Glutamatergic neuron (in vitro differentiated cells): ENCODE results near the gene GOLIM4. TPM values are rescaled to one million over a fixed set of nuclear protein-coding genes. Genes with fewer than 3 reads are reported as not detected.

Experiments
- DNase-seq: peaks from one replicate; pipeline ENCODE4 v3.0.0; 2022
- H3K27ac Mint-ChIP-seq: one replicate; pipeline ENCODE4 v1.8.0; 2020; ENCODE audit warnings: mild to moderate bottlenecking, mixed read lengths, inconsistent platforms; ENCODE audit not compliant: unreplicated experiment
- H3K27me3 Mint-ChIP-seq: one replicate; pipeline ENCODE4 v1.8.0; 2020; ENCODE audit warnings: mild to moderate bottlenecking, moderate library complexity, mixed read lengths, inconsistent platforms; ENCODE audit not compliant: unreplicated experiment
- H3K36me3 Mint-ChIP-seq: one replicate; pipeline ENCODE4 v1.8.0; 2020; ENCODE audit warnings: mild to moderate bottlenecking, mixed read lengths, inconsistent platforms; ENCODE audit not compliant: unreplicated experiment
- H3K4me1 Mint-ChIP-seq: one replicate; pipeline ENCODE4 v1.8.0; 2020; ENCODE audit warnings: mild to moderate bottlenecking, low read depth, mixed read lengths, inconsistent platforms; ENCODE audit not compliant: unreplicated experiment
- H3K4me3 Mint-ChIP-seq: one replicate; pipeline ENCODE4 v1.8.0; 2020; ENCODE audit warnings: mild to moderate bottlenecking, mixed read lengths, inconsistent platforms; ENCODE audit not compliant: unreplicated experiment
- H3K9me3 Mint-ChIP-seq: one replicate; pipeline ENCODE4 v1.8.0; 2020; ENCODE audit warnings: mild to moderate bottlenecking, moderate library complexity, mixed read lengths, inconsistent platforms; ENCODE audit not compliant: unreplicated experiment
- CTCF ChIP-seq: fragments of 200-600 bp; sonication (generic); IDR thresholded peaks from one replicate; pipeline ENCODE4 v1.5.0; 2021; ENCODE audit not compliant: partially characterized antibody, unreplicated experiment
- total RNA-seq: library from RNA; stranded (reverse); fragmentation: NEBNext Ultra II Directional; extraction: Animal tissue kit (Norgen Biotek cat#: 25700); gene quantifications from one replicate; pipeline ENCODE4 v1.2.1, GENCODE V29; 2021; ENCODE audit not compliant: unreplicated experiment

GOLIM4 gene
- total RNA-seq, 1 donor from 2014 or later: 31.7 TPM

DNA sequence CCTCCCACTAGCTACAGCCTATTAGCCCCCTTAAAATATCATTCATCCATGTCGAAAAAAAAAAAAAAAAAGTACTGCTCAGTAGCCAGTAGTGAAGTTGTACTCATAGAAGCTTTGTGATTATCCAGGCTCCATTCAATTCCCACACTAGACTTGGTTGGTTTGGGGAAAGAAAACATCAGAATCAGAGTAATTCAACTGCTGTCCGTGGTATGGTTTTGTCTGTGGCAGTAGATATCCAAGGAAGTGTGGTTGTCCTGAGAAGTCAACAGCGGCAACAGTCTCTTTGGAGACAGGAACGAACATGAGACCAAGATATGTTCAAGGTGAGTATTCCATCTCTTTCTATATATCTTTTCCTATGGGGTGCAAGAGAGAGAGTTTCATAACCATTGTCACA, 99.2 kb downstream of the GOLIM4 start:
- Mint-ChIP-seq H3K36me3 (no peaks in the 10 kb centered on the region), H3K27ac (no peak overlapping the region), H3K4me3 (no peak overlapping the region), H3K4me1 (no peaks in the 10 kb centered on the region), H3K9me3 (no peaks in the 10 kb centered on the region), H3K27me3 (no peaks in the 10 kb centered on the region)
- TF ChIP-seq CTCF: no peak
- no peak for DNase-seq

- no peaks in the 10 kb centered on the region for H3K9me3 Mint-ChIP-seq
- no peak for TF ChIP-seq CTCF
- H3K4me1 Mint-ChIP-seq: no peaks in the 10 kb centered on the region
- no peaks in the 10 kb centered on the region for H3K36me3 Mint-ChIP-seq
- no peak for DNase-seq
- H3K4me3 Mint-ChIP-seq: no peak overlapping the region
- H3K27ac Mint-ChIP-seq: no peak overlapping the region
- no peaks in the 10 kb centered on the region for H3K27me3 Mint-ChIP-seq
These were observed 103.3 kb downstream of the GOLIM4 start for GRCh38 chr3:167992381-167992780.

DNA sequence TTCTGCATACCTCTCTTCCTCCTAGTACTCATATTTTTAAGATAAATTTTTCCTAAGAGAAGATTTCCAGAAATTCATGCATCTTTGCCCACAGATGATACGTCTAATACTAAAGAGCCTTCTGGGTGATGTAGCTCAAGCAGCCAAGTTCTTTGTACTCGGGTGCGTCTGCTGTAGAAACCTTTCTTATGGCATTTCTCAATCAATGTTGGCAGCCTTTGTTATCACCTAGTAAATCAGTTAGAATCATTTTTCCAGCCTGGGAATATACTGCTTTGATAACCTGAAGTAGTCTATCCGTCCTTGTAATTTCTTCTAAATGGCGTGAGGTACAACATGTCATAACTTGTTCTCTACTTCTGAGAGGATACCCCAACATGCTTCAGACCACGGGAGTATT, 104.5 kb downstream of the GOLIM4 start:
- DNase-seq: no peak
- no peak for TF ChIP-seq CTCF
- Mint-ChIP-seq H3K4me1 (no peaks in the 10 kb centered on the region), H3K9me3 (no peaks in the 10 kb centered on the region), H3K4me3 (no peak overlapping the region), H3K27ac (no peak overlapping the region), H3K27me3 (no peaks in the 10 kb centered on the region), H3K36me3 (no peaks in the 10 kb centered on the region)

DNA sequence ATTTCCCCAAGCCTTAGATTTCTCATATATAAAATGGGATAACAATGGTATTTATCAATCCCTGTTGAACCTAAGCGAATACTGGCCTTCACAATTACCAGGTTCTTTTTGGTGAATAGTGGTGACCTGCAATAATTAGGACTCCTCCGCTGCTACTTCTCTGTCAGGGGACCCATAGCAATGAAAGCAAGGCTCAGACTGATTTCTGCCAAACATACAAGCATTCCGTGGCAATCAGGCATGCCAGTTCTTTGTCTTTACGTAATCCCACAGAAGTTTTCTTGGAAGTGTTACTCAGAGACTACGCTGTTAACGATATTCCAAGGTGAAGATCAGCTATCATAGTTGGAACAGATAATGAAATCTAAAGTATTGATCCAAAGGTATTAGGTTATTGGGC, 105.7 kb downstream of the GOLIM4 start:
- Mint-ChIP-seq H3K36me3 (no peaks in the 10 kb centered on the region), H3K4me3 (no peak overlapping the region), H3K27ac (no peak overlapping the region)

DNA sequence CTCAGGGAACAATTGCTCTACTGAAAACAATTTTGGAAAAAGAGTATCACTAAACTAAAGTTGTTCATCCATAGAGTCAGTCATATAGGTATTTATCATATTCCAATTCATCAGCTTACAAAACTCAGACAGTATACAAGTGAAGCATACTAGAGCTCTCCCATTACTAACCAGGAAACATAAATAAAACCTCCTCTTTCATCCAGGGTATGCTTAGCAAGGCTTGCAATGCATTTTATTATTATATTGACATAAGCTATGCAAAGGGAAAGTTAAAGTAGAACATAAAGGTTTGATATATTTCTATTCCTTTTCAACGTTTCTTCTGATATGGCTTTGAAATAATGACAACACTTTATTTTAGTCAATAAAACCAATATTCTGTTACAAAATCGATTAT, 106.7 kb downstream of the GOLIM4 start:
- Mint-ChIP-seq H3K36me3 (no peaks in the 10 kb centered on the region), H3K4me3 (no peak overlapping the region)

More for the DNA sequence above, 105.7 kb downstream of the GOLIM4 start:
- no peak for TF ChIP-seq CTCF
- Mint-ChIP-seq H3K4me1 (no peaks in the 10 kb centered on the region), H3K9me3 (no peaks in the 10 kb centered on the region), H3K27me3 (no peaks in the 10 kb centered on the region)
- no peak for DNase-seq

More for the DNA sequence above, 106.7 kb downstream of the GOLIM4 start:
- no peak for DNase-seq
- no peaks in the 10 kb centered on the region for H3K4me1 Mint-ChIP-seq
- no peak overlapping the region for H3K27ac Mint-ChIP-seq
- peaks cover 2% of the 10 kb centered on the region for H3K27me3 Mint-ChIP-seq
- no peak for TF ChIP-seq CTCF
- H3K9me3 Mint-ChIP-seq: no peaks in the 10 kb centered on the region
